HepG2 (cell line): ENCODE measurements around the gene PNKD. TPM values are rescaled to one million over a fixed set of nuclear protein-coding genes. Genes with fewer than 3 reads are reported as not detected.

ENCODE experiments used
- CCDC6 ChIP-seq: sonication (generic); formaldehyde crosslinking; IDR thresholded peaks from 2 replicates; pipeline ENCODE4 v1.8.1; 2022; ENCODE audit warnings: mild to moderate bottlenecking, missing genetic modification reagents, moderate library complexity
- JUN ChIP-seq: sonication (generic); formaldehyde crosslinking; IDR thresholded peaks from 2 replicates; pipeline ENCODE4 v1.4.0; 2020; ENCODE audit warnings: mild to moderate bottlenecking, missing genetic modification reagents
- KDM3A ChIP-seq: IDR thresholded peaks from 2 replicates; pipeline ENCODE4 v1.6.1; 2018; ENCODE audit warnings: low read depth, missing compliant biosample characterization
- KIAA2018 ChIP-seq: sonication (generic); formaldehyde crosslinking; IDR thresholded peaks from 2 replicates; pipeline ENCODE4 v1.5.0; 2020; ENCODE audit warnings: mild to moderate bottlenecking, missing genetic modification reagents, borderline replicate concordance
- NKX3-1 ChIP-seq: sonication (generic); formaldehyde crosslinking; IDR thresholded peaks from 2 replicates; pipeline ENCODE4 v1.5.0; 2020; ENCODE audit warnings: missing genetic modification reagents
- PHB2 ChIP-seq: fragments of 450-650 bp; IDR thresholded peaks from 2 replicates; pipeline ENCODE4 v1.6.1; 2018; ENCODE audit not compliant: partially characterized antibody
- ZKSCAN5 ChIP-seq: sonication (generic); formaldehyde crosslinking; IDR thresholded peaks from 2 replicates; pipeline ENCODE4 v1.5.1; 2020; ENCODE audit warnings: mild to moderate bottlenecking, missing genetic modification reagents
- ZNF563 ChIP-seq: sonication (generic); formaldehyde crosslinking; IDR thresholded peaks from 2 replicates; pipeline ENCODE4 v1.8.0; 2022; ENCODE audit warnings: mild to moderate bottlenecking, moderate library complexity, missing genetic modification reagents
- ZNF619 ChIP-seq: sonication (generic); formaldehyde crosslinking; IDR thresholded peaks from 2 replicates; pipeline ENCODE4 v1.4.0; 2020; ENCODE audit warnings: mild to moderate bottlenecking, missing genetic modification reagents
- ZNF687 ChIP-seq: sonication (generic); formaldehyde crosslinking; IDR thresholded peaks from 2 replicates; pipeline ENCODE4 v1.5.1; 2020; ENCODE audit warnings: mild to moderate bottlenecking, missing genetic modification reagents, moderate library complexity
- polyA plus RNA-seq, 8 experiments: library from polyadenylated mRNA; depleted of rRNA in 3 of 8; stranded (reverse) in 7 of 8; unstranded in 1 of 8; fragments of >200 nt; fragmentation: Illumina TruSeq in 4 of 8; extraction: Trizol in 4 of 8; gene quantifications; 2 replicates each; pipeline versions ENCODE4 v1.2.1 to v1.2.3, GENCODE V29; 2011 to 2016; ENCODE audit warnings: low read depth in 4 of 8, missing spikeins in 1 of 8, mixed read lengths in 1 of 8; ENCODE audit not compliant: insufficient read depth in 1 of 8
- total RNA-seq, 5 experiments: library from RNA; depleted of rRNA; stranded (reverse); fragments of >200 nt; fragmentation: Illumina TruSeq; extraction: Trizol; gene quantifications; 2 replicates each; pipeline ENCODE4 v1.2.3, GENCODE V29; 2016; ENCODE audit warnings: low read depth in 1 of 5
- TF ChIP-seq, protein P1 (sequence below): sonication (generic); formaldehyde crosslinking; IDR thresholded peaks from 2 replicates; pipeline ENCODE4 v1.4.0; 2020; ENCODE audit warnings: missing genetic modification reagents, low read depth, mild to moderate bottlenecking, borderline replicate concordance
- TF ChIP-seq, protein P2 (sequence below): sonication (generic); formaldehyde crosslinking; IDR thresholded peaks from 2 replicates; pipeline ENCODE4 v1.9.0; 2022; ENCODE audit warnings: missing genetic modification reagents, mild to moderate bottlenecking, borderline replicate concordance

The PNKD gene
- total and polyA plus RNA-seq, 2 of the 13 experiments (the other 11 are each of a cell fraction or from before 2014, with no cell fraction given) = 55.9 to 80.4 TPM

DNA sequence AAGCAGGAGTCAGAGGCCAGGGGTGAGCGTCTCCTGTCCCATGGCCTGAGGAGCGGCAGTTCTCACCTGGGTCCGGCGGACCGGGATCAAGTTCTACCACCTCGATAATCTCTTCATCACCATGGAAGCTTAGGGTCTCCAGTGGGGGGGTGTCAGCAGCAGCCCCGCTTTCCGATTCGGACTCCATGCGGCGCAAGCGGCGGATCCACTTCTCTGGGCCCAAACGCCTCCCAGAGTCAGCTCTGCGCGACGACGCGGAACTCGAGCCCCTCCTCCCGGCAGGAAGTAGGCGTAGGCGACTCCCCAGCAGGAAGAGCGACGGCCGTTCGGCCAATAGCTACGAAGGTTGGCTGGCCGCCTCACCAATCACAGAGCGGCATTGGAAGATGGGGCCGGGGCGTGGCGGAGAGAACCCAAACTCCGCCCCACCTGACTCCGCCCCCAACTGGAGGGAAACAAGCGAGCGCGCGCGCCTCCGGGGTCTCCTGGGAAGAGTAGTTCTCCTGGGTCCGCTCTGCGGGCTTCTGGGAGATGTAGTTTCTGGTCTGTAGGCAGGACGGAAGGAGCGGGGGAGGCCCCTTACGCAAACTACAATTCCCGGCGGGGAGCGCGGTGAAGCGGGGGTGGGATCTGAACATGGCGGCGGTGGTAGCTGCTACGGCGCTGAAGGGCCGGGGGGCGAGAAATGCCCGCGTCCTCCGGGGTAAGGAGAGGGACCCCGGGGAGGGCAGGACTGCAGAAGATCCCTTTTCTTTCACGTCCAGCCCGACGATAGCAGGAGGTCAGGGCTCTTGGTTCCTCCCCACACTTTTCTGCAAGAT is at the start of gene PNKD, which contains the start of gene AAMP (continued):
- peak; percentile 88 for TF ChIP-seq ZNF687 (CRISPR knock-in tag)
- no peak; the same call in 1 of the 2 replicates for TF ChIP-seq ZNF619 (CRISPR knock-in tag)
- TF ChIP-seq, protein P1, sequence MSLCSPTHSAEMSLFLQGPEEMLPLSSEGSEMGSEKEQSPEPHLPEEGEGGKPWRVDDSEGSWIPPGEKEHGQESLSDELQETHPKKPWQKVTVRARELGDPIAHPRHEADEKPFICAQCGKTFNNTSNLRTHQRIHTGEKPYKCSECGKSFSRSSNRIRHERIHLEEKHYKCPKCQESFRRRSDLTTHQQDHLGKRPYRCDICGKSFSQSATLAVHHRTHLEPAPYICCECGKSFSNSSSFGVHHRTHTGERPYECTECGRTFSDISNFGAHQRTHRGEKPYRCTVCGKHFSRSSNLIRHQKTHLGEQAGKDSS = no peak
- TF ChIP-seq JUN = no peak; the same call in 1 of the 2 replicates
- peak; percentile 97; the same call in 1 of the 2 replicates for TF ChIP-seq KIAA2018 (CRISPR knock-in tag)
- no peak for TF ChIP-seq ZKSCAN5 (CRISPR knock-in tag)
- no peak for TF ChIP-seq PHB2
- TF ChIP-seq CCDC6 = no peak
- peak; percentile 45; the same call in 1 of the 2 replicates for TF ChIP-seq KDM3A
- TF ChIP-seq, protein P2, sequence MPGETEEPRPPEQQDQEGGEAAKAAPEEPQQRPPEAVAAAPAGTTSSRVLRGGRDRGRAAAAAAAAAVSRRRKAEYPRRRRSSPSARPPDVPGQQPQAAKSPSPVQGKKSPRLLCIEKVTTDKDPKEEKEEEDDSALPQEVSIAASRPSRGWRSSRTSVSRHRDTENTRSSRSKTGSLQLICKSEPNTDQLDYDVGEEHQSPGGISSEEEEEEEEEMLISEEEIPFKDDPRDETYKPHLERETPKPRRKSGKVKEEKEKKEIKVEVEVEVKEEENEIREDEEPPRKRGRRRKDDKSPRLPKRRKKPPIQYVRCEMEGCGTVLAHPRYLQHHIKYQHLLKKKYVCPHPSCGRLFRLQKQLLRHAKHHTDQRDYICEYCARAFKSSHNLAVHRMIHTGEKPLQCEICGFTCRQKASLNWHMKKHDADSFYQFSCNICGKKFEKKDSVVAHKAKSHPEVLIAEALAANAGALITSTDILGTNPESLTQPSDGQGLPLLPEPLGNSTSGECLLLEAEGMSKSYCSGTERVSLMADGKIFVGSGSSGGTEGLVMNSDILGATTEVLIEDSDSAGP (CRISPR knock-in tag) = peak; percentile 71
- peak; percentile 84; the same call in 1 of the 2 replicates for TF ChIP-seq NKX3-1
- peak; percentile 80; the same call in 1 of the 2 replicates for TF ChIP-seq ZNF563 (CRISPR knock-in tag)
